Sigmoid colon (tissue), 7 donors: Measurements from ENCODE around the gene HIVEP3. TPM values are rescaled to one million over a fixed set of nuclear protein-coding genes. Genes with fewer than 3 reads are reported as not detected.
A peak's percentile ranks its signal among the peaks of the same experiment; 100 is the strongest.

Experiments
- DNase-seq: peaks from one replicate; pipeline ENCODE4 v3.0.0-alpha.2; 2019
- H3K27ac ChIP-seq, 4 donors: fragments of 200-600 bp; sonication (generic); one replicate each; pipeline ENCODE4 v1.5.1; 2016 to 2019; ENCODE audit warnings: mild to moderate bottlenecking in 1 of 4
- H3K27me3 ChIP-seq, 3 donors: fragments of 200-600 bp; sonication (generic); one replicate each; pipeline ENCODE4 v1.5.1; 2019; ENCODE audit warnings: mild to moderate bottlenecking in 1 of 3
- H3K36me3 ChIP-seq, 4 donors: fragments of 200-600 bp; sonication (generic); one replicate each; pipeline ENCODE4 v1.5.1; 2016 to 2019
- H3K4me1 ChIP-seq, 4 donors: fragments of 200-600 bp; sonication (generic); one replicate each; pipeline ENCODE4 v1.5.1; 2017 to 2019
- H3K4me3 ChIP-seq, 4 donors: fragments of 200-600 bp; sonication (generic); one replicate each; pipeline ENCODE4 v1.5.1; 2017 to 2019; ENCODE audit warnings: mild to moderate bottlenecking in 2 of 4, moderate library complexity in 1 of 4
- H3K9me3 ChIP-seq, 4 donors: fragments of 200-600 bp in 3 of 4; sonication (generic) in 3 of 4; one replicate each; pipeline versions ENCODE4 v1.5.1 to v1.6.1; 2013 to 2019
- CTCF ChIP-seq, 4 experiments: fragments of 450-650 bp in 3 of 4; fragments of 200-600 bp in 1 of 4; IDR thresholded peaks; one replicate each; pipeline ENCODE4 v1.5.1; 2016 to 2019; ENCODE audit warnings: antibody characterized with exemption in 4 of 4, mild to moderate bottlenecking in 3 of 4, moderate library complexity in 2 of 4
- EP300 ChIP-seq, 4 donors: sonication (generic); formaldehyde crosslinking; IDR thresholded peaks; one replicate each; pipeline ENCODE4 v1.6.1; 2017; ENCODE audit warnings: antibody characterized with exemption in 4 of 4
- POLR2A ChIP-seq, 2 donors: fragments of 450-650 bp; IDR thresholded peaks; one replicate each; pipeline ENCODE4 v1.6.1; 2016; ENCODE audit warnings: antibody characterized with exemption in 2 of 2, mild to moderate bottlenecking in 2 of 2, moderate library complexity in 2 of 2
- POLR2AphosphoS5 ChIP-seq, 4 donors: sonication (generic); formaldehyde crosslinking; IDR thresholded peaks; one replicate each; pipeline ENCODE4 v1.6.1; 2017; ENCODE audit warnings: antibody characterized with exemption in 4 of 4
- WGBS, 2 donors: extraction: QIAGEN DNeasy Blood & Tissue Kit; methylation state at CpG; one replicate each; pipeline ENCODE4 v1.1.7; 2013; 5-methylcytosine and 5-hydroxymethylcytosine counted together
- intact Hi-C: fragments of 100-400 bp; cut with DNase I; formaldehyde crosslinking; loops from one replicate; pipeline ENCODE4 v1.15.1; 2023
- polyA plus RNA-seq, 3 donors: library from polyadenylated mRNA; stranded (reverse); fragments of 200-250 nt; gene quantifications; one replicate each; pipeline ENCODE4 v1.2.3, GENCODE V29; 2013
- total RNA-seq, 4 donors: library from RNA; depleted of rRNA; stranded (reverse); fragments of >200 nt; gene quantifications; one replicate each; pipeline ENCODE4 v1.1.0, GENCODE V29; 2016
- donor health status: healthy with polysubstance abuse.
- donor health status: Bipolar disorder and iron deficiency.
- donor health status: healthy.

HIVEP3 gene
- total and polyA plus RNA-seq, 7 donors: 1.4 to 7.8 (median 3.2) TPM

GRCh38 chr1:41547336-41547735, 371.4 kb downstream of the HIVEP3 start:
- Histone ChIP-seq H3K36me3 (no peaks in the 10 kb centered on the region), H3K4me1 (no peaks in the 10 kb centered on the region), H3K9me3 (no peaks in the 10 kb centered on the region), H3K4me3 (no peak overlapping the region), H3K27me3 (no peaks in the 10 kb centered on the region), H3K27ac (no peak overlapping the region)
- 83 to 91% methylated on average over 6 of the region's 6 CpGs for WGBS, 2 donors
- intact Hi-C loops: no loop called here
- TF ChIP-seq POLR2A (IDR thresholded peaks at IDR 0.05) (no peak), EP300 (IDR thresholded peaks at IDR 0.05) (no peak), CTCF (IDR thresholded peaks at IDR 0.05) (no peak), POLR2AphosphoS5 (IDR thresholded peaks at IDR 0.05) (no peak)
- DNase-seq: peak; percentile 32

GRCh38 chr1:41546833-41547135, 371.9 kb downstream of the HIVEP3 start:
- Histone ChIP-seq H3K4me1 (no peaks in the 10 kb centered on the region), H3K27me3 (no peaks in the 10 kb centered on the region), H3K27ac (no peak overlapping the region), H3K4me3 (no peak overlapping the region), H3K9me3 (no peaks in the 10 kb centered on the region), H3K36me3 (no peaks in the 10 kb centered on the region)
- intact Hi-C loops: no loop called here
- TF ChIP-seq EP300 (IDR thresholded peaks at IDR 0.05): no peak
- peak; percentile 43 for DNase-seq
- 88 to 92% methylated on average over 3 of the region's 3 CpGs for WGBS, 2 donors

- Histone ChIP-seq H3K4me1 (no peaks in the 10 kb centered on the region), H3K4me3 (no peak overlapping the region), H3K9me3 (no peaks in the 10 kb centered on the region), H3K36me3 (no peaks in the 10 kb centered on the region), H3K27me3 (no peaks in the 10 kb centered on the region), H3K27ac (no peak overlapping the region)
- intact Hi-C loops: no loop called here
- 88 to 95% methylated on average over 8 of the region's 8 CpGs for WGBS, 2 donors
- peak; percentile 40 for DNase-seq
- TF ChIP-seq POLR2A (IDR thresholded peaks at IDR 0.05) (no peak), POLR2AphosphoS5 (IDR thresholded peaks at IDR 0.05) (no peak), EP300 (IDR thresholded peaks at IDR 0.05) (no peak), CTCF (IDR thresholded peaks at IDR 0.05) (no peak)
Measured at GRCh38 chr1:41545996-41546832, 372.5 kb downstream of the HIVEP3 start.

- no peaks in the 10 kb centered on the region for H3K27me3 ChIP-seq
Measured at GRCh38 chr1:41542196-41542930, 376.4 kb downstream of the HIVEP3 start.

More at GRCh38 chr1:41542196-41542930, 376.4 kb downstream of the HIVEP3 start:
- Histone ChIP-seq H3K9me3 (no peaks in the 10 kb centered on the region), H3K4me3 (no peak overlapping the region), H3K27ac (no peak overlapping the region), H3K4me1 (peaks cover 0 to 14% (median 10%) of the 10 kb centered on the region in 4 donors), H3K36me3 (no peaks in the 10 kb centered on the region)
- peak; percentile 15 for DNase-seq
- TF ChIP-seq EP300 (IDR thresholded peaks at IDR 0.05) (no peak), POLR2A (IDR thresholded peaks at IDR 0.05) (no peak), POLR2AphosphoS5 (IDR thresholded peaks at IDR 0.05) (no peak), CTCF (IDR thresholded peaks at IDR 0.05) (no peak)
- intact Hi-C loops: no loop called here
- 91 to 92% methylated on average over 12 of the region's 12 CpGs for WGBS, 2 donors
